ENCODE data around the gene MSH5. TPM values are rescaled to one million over a fixed set of nuclear protein-coding genes. Genes with fewer than 3 reads are reported as not detected.

The MSH5 gene
- total and polyA plus RNA-seq, 2 experiments from 2014 or later = 12.1 to 23.9 TPM

DNA sequence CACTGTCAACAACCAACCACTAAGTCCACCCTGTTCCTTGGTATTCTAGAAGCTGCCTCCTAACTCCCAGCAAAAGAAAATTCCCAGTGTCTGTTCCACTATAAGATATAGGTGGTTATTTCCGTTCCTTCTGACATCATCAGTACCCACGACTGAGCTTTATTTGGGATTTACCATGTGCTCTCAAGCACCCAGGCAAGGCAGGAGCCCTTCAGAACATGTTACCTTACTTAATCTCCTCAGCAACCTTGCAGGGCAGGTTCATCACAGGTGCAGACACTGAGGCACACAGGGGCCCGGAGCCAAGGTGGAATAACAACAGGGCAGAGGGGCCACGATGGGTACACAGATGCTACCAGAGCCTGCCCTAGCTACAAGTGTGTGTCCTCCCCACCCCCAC, 47.5 kb upstream of the MSH5 start:
- Mint-ChIP-seq H3K27me3 (ENCODE audit: insufficient read depth, low read depth, poor library complexity) (peaks cover 3% of the 10 kb centered on the region), H3K27ac (no peak overlapping the region), H3K4me3 (no peak overlapping the region), H3K9me3 (no peaks in the 10 kb centered on the region), H3K4me1 (no peaks in the 10 kb centered on the region), H3K36me3 (ENCODE audit: low read depth) (peaks cover 22% of the 10 kb centered on the region)
- Histone ChIP-seq H3K4me3 (no peak overlapping the region), H3K27me3 (ENCODE audit: insufficient read depth) (no peaks in the 10 kb centered on the region), H3K27ac (ENCODE audit: low read depth) (no peak overlapping the region), H3K79me2 (replicated peaks; ENCODE audit: insufficient read depth) (no peaks in the 10 kb centered on the region), H2AFZ (no peak overlapping the region), H3F3A (replicated peaks; ENCODE audit: low read depth) (no peaks in the 10 kb centered on the region), H3K4me2 (no peak overlapping the region), H4K20me1 (replicated peaks; ENCODE audit: insufficient read depth) (no peaks in the 10 kb centered on the region), H3K36me3 (ENCODE audit: insufficient read depth) (peaks cover 6% of the 10 kb centered on the region; the same call in 1 of the 2 replicates), H3K9me2 (ENCODE audit: insufficient read depth) (no peaks in the 10 kb centered on the region), H3K4me1 (ENCODE audit: insufficient read depth) (no peaks in the 10 kb centered on the region)
- TF ChIP-seq JUNB (IDR thresholded peaks at IDR 0.05; ENCODE audit: unreplicated experiment) (no peak), ZNF114 (CRISPR knock-in tag; IDR thresholded peaks at IDR 0.05) (no peak), EZH2phosphoT487 (IDR thresholded peaks at IDR 0.05; ENCODE audit: unreplicated experiment) (no peak), ZNF331 (CRISPR knock-in tag; IDR thresholded peaks at IDR 0.05; ENCODE audit: low read depth) (no peak), STAT1 (IDR thresholded peaks at IDR 0.05; ENCODE audit: unreplicated experiment) (no peak), NANOG (IDR thresholded peaks at IDR 0.05; ENCODE audit: borderline replicate concordance) (no peak)
- TF ChIP-seq, protein P1, sequence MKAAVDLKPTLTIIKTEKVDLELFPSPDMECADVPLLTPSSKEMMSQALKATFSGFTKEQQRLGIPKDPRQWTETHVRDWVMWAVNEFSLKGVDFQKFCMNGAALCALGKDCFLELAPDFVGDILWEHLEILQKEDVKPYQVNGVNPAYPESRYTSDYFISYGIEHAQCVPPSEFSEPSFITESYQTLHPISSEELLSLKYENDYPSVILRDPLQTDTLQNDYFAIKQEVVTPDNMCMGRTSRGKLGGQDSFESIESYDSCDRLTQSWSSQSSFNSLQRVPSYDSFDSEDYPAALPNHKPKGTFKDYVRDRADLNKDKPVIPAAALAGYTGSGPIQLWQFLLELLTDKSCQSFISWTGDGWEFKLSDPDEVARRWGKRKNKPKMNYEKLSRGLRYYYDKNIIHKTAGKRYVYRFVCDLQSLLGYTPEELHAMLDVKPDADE (IDR thresholded peaks at IDR 0.05) = no peak
- DNase-seq (ENCODE audit: low spot score) = no peak
- ATAC-seq = no peak

DNA sequence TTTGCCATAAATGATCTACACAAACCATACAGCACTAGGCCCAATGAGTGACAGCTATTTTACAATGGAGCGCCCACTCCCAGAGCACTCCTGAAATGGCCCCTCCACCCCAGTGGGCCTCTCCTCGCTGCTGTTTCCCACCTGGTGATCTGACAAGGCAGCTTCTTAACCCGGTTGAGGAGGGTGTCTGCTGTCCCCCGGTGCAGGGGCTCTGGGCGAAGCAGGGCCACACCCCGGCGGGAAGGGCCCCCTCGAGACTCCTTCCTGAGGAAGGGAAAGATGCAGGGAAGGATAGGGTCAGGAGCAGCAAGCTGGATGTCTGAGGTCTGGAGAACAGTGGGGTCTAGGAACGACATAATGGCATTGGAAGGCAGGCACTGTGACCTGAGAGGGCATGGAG, 46.9 kb upstream of the MSH5 start:
- no peaks in the 10 kb centered on the region for H3K27me3 ChIP-seq (ENCODE audit: insufficient read depth)
- TF ChIP-seq, protein P2, sequence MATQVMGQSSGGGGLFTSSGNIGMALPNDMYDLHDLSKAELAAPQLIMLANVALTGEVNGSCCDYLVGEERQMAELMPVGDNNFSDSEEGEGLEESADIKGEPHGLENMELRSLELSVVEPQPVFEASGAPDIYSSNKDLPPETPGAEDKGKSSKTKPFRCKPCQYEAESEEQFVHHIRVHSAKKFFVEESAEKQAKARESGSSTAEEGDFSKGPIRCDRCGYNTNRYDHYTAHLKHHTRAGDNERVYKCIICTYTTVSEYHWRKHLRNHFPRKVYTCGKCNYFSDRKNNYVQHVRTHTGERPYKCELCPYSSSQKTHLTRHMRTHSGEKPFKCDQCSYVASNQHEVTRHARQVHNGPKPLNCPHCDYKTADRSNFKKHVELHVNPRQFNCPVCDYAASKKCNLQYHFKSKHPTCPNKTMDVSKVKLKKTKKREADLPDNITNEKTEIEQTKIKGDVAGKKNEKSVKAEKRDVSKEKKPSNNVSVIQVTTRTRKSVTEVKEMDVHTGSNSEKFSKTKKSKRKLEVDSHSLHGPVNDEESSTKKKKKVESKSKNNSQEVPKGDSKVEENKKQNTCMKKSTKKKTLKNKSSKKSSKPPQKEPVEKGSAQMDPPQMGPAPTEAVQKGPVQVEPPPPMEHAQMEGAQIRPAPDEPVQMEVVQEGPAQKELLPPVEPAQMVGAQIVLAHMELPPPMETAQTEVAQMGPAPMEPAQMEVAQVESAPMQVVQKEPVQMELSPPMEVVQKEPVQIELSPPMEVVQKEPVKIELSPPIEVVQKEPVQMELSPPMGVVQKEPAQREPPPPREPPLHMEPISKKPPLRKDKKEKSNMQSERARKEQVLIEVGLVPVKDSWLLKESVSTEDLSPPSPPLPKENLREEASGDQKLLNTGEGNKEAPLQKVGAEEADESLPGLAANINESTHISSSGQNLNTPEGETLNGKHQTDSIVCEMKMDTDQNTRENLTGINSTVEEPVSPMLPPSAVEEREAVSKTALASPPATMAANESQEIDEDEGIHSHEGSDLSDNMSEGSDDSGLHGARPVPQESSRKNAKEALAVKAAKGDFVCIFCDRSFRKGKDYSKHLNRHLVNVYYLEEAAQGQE (IDR thresholded peaks at IDR 0.05; ENCODE audit: unreplicated experiment) = no peak
- no peak for TF ChIP-seq POLR2AphosphoS5 (IDR thresholded peaks at IDR 0.05; ENCODE audit: low read depth)
- no peak for TF ChIP-seq ZNF114 (CRISPR knock-in tag; IDR thresholded peaks at IDR 0.05)
- TF ChIP-seq, protein P1 (IDR thresholded peaks at IDR 0.05) = no peak
- ATAC-seq = no peak
- H4K20me1 ChIP-seq (replicated peaks; ENCODE audit: insufficient read depth) = no peaks in the 10 kb centered on the region
- H3K9me3 Mint-ChIP-seq = no peaks in the 10 kb centered on the region
- H3K4me2 ChIP-seq = no peak overlapping the region
- H3K4me1 ChIP-seq (ENCODE audit: insufficient read depth) = no peaks in the 10 kb centered on the region
- no peaks in the 10 kb centered on the region for H3F3A ChIP-seq (replicated peaks; ENCODE audit: low read depth)
- H3K4me3 ChIP-seq = no peak overlapping the region
- no peak overlapping the region for H2AFZ ChIP-seq
- no peaks in the 10 kb centered on the region for H3K9me2 ChIP-seq (ENCODE audit: insufficient read depth)
- H3K27me3 Mint-ChIP-seq (ENCODE audit: insufficient read depth, low read depth, poor library complexity) = peaks cover 5% of the 10 kb centered on the region
- peaks cover 25% of the 10 kb centered on the region for H3K36me3 Mint-ChIP-seq (ENCODE audit: low read depth)
- DNase-seq (ENCODE audit: low spot score) = no peak
- peaks cover 6% of the 10 kb centered on the region; the same call in 1 of the 2 replicates for H3K36me3 ChIP-seq (ENCODE audit: insufficient read depth)
- no peaks in the 10 kb centered on the region for H3K79me2 ChIP-seq (replicated peaks; ENCODE audit: insufficient read depth)
- no peaks in the 10 kb centered on the region for H3K4me1 Mint-ChIP-seq
- H3K27ac ChIP-seq (ENCODE audit: low read depth) = no peak overlapping the region
- no peak overlapping the region for H3K4me3 Mint-ChIP-seq
- H3K27ac Mint-ChIP-seq = no peak overlapping the region
